ENCODE data around the gene DHCR7.

DNA sequence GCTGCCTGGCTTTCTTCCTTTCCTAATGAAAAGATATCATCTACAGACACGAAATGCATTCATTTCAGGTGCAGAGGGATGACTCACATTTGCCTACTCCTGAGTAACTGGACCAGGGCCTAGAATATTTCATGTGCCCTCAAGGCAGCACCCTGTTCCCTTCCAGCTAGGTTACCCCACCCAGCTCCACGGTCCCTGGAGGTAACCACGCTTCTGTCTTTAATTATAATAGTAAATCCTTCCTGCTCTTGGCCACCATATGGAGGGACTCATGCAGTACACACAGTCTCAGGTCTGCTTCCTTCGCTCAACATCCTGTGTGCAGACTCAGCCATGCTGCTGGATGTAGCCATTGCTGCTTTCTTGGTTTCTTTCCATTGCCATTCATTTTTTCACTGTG, 22.3 kb downstream of the DHCR7 start:
- TF ChIP-seq, protein P1, sequence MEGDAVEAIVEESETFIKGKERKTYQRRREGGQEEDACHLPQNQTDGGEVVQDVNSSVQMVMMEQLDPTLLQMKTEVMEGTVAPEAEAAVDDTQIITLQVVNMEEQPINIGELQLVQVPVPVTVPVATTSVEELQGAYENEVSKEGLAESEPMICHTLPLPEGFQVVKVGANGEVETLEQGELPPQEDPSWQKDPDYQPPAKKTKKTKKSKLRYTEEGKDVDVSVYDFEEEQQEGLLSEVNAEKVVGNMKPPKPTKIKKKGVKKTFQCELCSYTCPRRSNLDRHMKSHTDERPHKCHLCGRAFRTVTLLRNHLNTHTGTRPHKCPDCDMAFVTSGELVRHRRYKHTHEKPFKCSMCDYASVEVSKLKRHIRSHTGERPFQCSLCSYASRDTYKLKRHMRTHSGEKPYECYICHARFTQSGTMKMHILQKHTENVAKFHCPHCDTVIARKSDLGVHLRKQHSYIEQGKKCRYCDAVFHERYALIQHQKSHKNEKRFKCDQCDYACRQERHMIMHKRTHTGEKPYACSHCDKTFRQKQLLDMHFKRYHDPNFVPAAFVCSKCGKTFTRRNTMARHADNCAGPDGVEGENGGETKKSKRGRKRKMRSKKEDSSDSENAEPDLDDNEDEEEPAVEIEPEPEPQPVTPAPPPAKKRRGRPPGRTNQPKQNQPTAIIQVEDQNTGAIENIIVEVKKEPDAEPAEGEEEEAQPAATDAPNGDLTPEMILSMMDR (IDR thresholded peaks at IDR 0.05), result no peak
- TF ChIP-seq POLR2A (IDR thresholded peaks at IDR 0.05) (no peak), EP300 (IDR thresholded peaks at IDR 0.05) (no peak)

All from ovary (tissue), 3 donors.